Breast epithelium (tissue), 4 donors: ENCODE measurements around the gene EBPL. TPM values are rescaled to one million over a fixed set of nuclear protein-coding genes. Genes with fewer than 3 reads are reported as not detected.

Experiments used
- DNase-seq, 2 donors: peaks; one replicate each; pipeline ENCODE4 v3.0.0-alpha.2; 2019; ENCODE audit warnings: low spot score in 2 of 2
- H3K27ac ChIP-seq, 2 donors: fragments of 200-600 bp; sonication (generic) in 1 of 2; one replicate each; pipeline ENCODE4 v1.5.1; 2016 to 2019; ENCODE audit warnings: mild to moderate bottlenecking in 1 of 2
- H3K27me3 ChIP-seq, 2 donors: fragments of 200-600 bp; sonication (generic) in 1 of 2; one replicate each; pipeline versions ENCODE4 v1.5.1 to v1.6.0; 2017 to 2019; ENCODE audit warnings: control low read depth in 1 of 2, mild to moderate bottlenecking in 1 of 2
- H3K36me3 ChIP-seq: fragments of 200-600 bp; one replicate; pipeline ENCODE4 v1.5.1; 2019
- H3K4me1 ChIP-seq, 2 donors: fragments of 200-600 bp; sonication (generic); one replicate each; pipeline ENCODE4 v1.5.1; 2016 to 2019; ENCODE audit warnings: control low read depth in 1 of 2
- H3K4me3 ChIP-seq, 3 donors: fragments of 200-600 bp; sonication (generic); 1 replicate in 2 of 3; 2 replicates in 1 of 3; pipeline ENCODE4 v1.5.1; 2016 to 2019; ENCODE audit warnings: mild to moderate bottlenecking in 3 of 3, moderate library complexity in 2 of 3
- H3K9me3 ChIP-seq, 2 donors: fragments of 200-600 bp; sonication (generic) in 1 of 2; one replicate each; pipeline ENCODE4 v1.5.1; 2016 to 2019; ENCODE audit warnings: control low read depth in 1 of 2
- POLR2A ChIP-seq: fragments of 450-650 bp; IDR thresholded peaks from one replicate; pipeline ENCODE4 v1.6.1; 2016; ENCODE audit warnings: antibody characterized with exemption, mild to moderate bottlenecking, moderate library complexity
- POLR2AphosphoS5 ChIP-seq, 3 donors: sonication (generic); formaldehyde crosslinking; IDR thresholded peaks; one replicate each; pipeline ENCODE4 v1.6.1; 2017; ENCODE audit warnings: antibody characterized with exemption in 3 of 3
- intact Hi-C: fragments of 100-400 bp; cut with DNase I; formaldehyde crosslinking; loops from one replicate; pipeline ENCODE4 v1.15.1; 2023; ENCODE audit warnings: low total_unique reads
- total RNA-seq, 3 donors: library from RNA; depleted of rRNA; stranded (reverse); fragments of >200 nt; gene quantifications; one replicate each; pipeline ENCODE4 v1.1.0, GENCODE V29; 2016
- TF ChIP-seq, protein P1 (sequence below), 3 donors: fragments of 450-650 bp; IDR thresholded peaks; one replicate each; pipeline ENCODE4 v1.5.1; 2016 to 2017; ENCODE audit warnings: antibody characterized with exemption in 3 of 3, mild to moderate bottlenecking in 3 of 3, moderate library complexity in 3 of 3

The EBPL gene
- total RNA-seq, 3 donors from 2014 or later = 33.3 to 104 (median 80.1) TPM

DNA sequence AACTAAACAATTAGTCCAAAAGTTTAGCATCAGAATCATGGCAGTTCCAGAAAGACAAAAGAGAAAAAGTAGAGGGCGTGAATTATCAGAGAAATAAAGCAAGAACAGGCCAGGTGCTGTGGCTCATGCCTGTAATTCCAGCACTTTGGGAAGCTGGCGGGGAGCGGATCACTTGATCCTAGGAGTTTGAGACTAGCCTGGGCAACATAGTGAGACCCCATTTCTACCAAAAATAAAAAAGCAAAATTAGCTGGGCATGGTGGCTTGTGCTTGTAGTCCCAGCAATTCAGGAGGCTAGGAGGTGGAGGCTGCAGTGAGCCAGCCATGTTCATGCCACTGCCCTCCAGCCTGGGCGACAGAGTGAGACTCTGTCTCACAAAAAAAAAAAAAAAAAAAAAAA lies 44.6 kb downstream of the EBPL start:
- no peaks in the 10 kb centered on the region for H3K27me3 ChIP-seq
- TF ChIP-seq, protein P1, sequence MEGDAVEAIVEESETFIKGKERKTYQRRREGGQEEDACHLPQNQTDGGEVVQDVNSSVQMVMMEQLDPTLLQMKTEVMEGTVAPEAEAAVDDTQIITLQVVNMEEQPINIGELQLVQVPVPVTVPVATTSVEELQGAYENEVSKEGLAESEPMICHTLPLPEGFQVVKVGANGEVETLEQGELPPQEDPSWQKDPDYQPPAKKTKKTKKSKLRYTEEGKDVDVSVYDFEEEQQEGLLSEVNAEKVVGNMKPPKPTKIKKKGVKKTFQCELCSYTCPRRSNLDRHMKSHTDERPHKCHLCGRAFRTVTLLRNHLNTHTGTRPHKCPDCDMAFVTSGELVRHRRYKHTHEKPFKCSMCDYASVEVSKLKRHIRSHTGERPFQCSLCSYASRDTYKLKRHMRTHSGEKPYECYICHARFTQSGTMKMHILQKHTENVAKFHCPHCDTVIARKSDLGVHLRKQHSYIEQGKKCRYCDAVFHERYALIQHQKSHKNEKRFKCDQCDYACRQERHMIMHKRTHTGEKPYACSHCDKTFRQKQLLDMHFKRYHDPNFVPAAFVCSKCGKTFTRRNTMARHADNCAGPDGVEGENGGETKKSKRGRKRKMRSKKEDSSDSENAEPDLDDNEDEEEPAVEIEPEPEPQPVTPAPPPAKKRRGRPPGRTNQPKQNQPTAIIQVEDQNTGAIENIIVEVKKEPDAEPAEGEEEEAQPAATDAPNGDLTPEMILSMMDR (IDR thresholded peaks at IDR 0.05) = no peak
- TF ChIP-seq POLR2AphosphoS5 (IDR thresholded peaks at IDR 0.05) = no peak
- no peak for TF ChIP-seq POLR2A
- intact Hi-C loops = loop anchor here (10.0 kb wide), 1 partner anchor 198 kb away; no protein-coding TSS in a partner anchor
- no peaks in the 10 kb centered on the region for H3K9me3 ChIP-seq
- H3K36me3 ChIP-seq = no peaks in the 10 kb centered on the region
- no peak overlapping the region for H3K4me3 ChIP-seq
- no peak for DNase-seq
- no peaks in the 10 kb centered on the region for H3K4me1 ChIP-seq
- H3K27ac ChIP-seq = no peak overlapping the region

DNA sequence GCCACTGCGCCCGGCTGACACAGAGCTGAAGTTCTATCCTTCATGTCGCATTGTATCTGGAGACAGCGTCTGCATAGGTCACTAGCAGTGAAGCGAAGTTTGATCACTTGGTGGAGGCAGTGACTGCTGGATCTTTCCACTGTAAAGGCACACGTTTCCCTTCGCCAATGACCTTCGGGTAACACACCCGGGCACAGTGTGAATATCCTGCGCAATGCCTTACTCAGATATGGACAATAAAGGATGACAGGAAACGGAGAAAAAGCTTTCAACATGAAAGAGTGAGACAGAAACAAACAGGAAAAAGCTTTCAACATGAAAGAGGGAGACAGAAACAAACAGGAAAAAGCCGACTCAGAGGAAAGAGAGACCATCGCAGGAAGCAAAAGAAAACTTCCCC lies 45.8 kb downstream of the EBPL start:
- TF ChIP-seq, protein P1 (IDR thresholded peaks at IDR 0.05) = no peak
- TF ChIP-seq POLR2AphosphoS5 (IDR thresholded peaks at IDR 0.05) (no peak), POLR2A (no peak)
- H3K27ac ChIP-seq = no peak overlapping the region
- H3K9me3 ChIP-seq = no peaks in the 10 kb centered on the region
- no peak for DNase-seq
- no peaks in the 10 kb centered on the region for H3K27me3 ChIP-seq
- no peak overlapping the region for H3K4me3 ChIP-seq
- no peaks in the 10 kb centered on the region for H3K36me3 ChIP-seq
- intact Hi-C loops = loop anchor here (10.0 kb wide), 1 partner anchor 199 kb away; no protein-coding TSS in a partner anchor
- no peaks in the 10 kb centered on the region for H3K4me1 ChIP-seq

- Histone ChIP-seq H3K36me3 (no peaks in the 10 kb centered on the region), H3K4me1 (no peaks in the 10 kb centered on the region), H3K27ac (no peak overlapping the region), H3K27me3 (no peaks in the 10 kb centered on the region), H3K4me3 (peak overlapping the region in 1 of 3 donors; percentile 32), H3K9me3 (no peaks in the 10 kb centered on the region)
- TF ChIP-seq POLR2AphosphoS5 (IDR thresholded peaks at IDR 0.05) (no peak), POLR2A (no peak)
- TF ChIP-seq, protein P1 (IDR thresholded peaks at IDR 0.05) = no peak
- DNase-seq = no peak
- intact Hi-C loops = loop anchor here (10.0 kb wide), 1 partner anchor 202 kb away; no protein-coding TSS in a partner anchor
Observed at GRCh38 chr13:49643035-49643646, 48.1 kb downstream of the EBPL start.

GRCh38 chr13:49641801-49642291 lies 49.4 kb downstream of the EBPL start:
- DNase-seq = no peak
- Histone ChIP-seq H3K4me1 (no peaks in the 10 kb centered on the region), H3K36me3 (no peaks in the 10 kb centered on the region), H3K27ac (no peak overlapping the region), H3K9me3 (no peaks in the 10 kb centered on the region), H3K4me3 (peak overlapping the region in 1 of 3 donors; percentile 32), H3K27me3 (no peaks in the 10 kb centered on the region)
- TF ChIP-seq, protein P1 (IDR thresholded peaks at IDR 0.05) = no peak
- TF ChIP-seq POLR2AphosphoS5 (IDR thresholded peaks at IDR 0.05) = no peak
- no peak for TF ChIP-seq POLR2A
- intact Hi-C loops = loop anchor here (10.0 kb wide), 1 partner anchor 203 kb away; no protein-coding TSS in a partner anchor

DNA sequence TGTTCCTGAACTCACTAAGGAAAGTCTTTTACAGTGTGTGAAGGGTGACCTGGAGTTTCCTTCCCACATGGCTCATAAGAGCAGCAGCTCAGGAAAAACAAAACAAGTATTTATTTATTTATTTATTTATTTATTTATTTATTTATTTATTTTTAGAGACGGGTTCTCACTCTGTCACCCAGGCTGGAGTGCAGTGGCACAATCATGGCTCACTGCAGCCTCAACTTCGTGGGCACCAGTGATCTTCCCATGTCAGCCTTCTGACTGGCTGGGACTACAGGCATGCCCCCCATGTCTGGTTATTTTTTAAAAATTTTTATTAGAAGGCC lies 52.6 kb downstream of the EBPL start:
- Histone ChIP-seq H3K27me3 (no peaks in the 10 kb centered on the region), H3K9me3 (no peaks in the 10 kb centered on the region), H3K4me3 (no peak overlapping the region), H3K27ac (no peak overlapping the region), H3K4me1 (no peaks in the 10 kb centered on the region), H3K36me3 (no peaks in the 10 kb centered on the region)
- no peak for DNase-seq
- TF ChIP-seq POLR2AphosphoS5 (IDR thresholded peaks at IDR 0.05) (no peak), POLR2A (no peak)
- TF ChIP-seq, protein P1 (IDR thresholded peaks at IDR 0.05) = no peak
- intact Hi-C loops = no loop called here
